GM21526 (cell line): ENCODE data around the gene PITRM1.

Source experiments
- ATAC-seq: cut with Tn5 transposase; IDR thresholded peaks from one replicate; pipeline ENCODE4 v1.9.1; 2021; ENCODE audit warnings: moderate library complexity; ENCODE audit not compliant: unreplicated experiment, low FRiP score

The PITRM1 gene

GRCh38 chr10:3141351-3142005 is 31.1 kb downstream of the PITRM1 start:
- no peak for ATAC-seq

- ATAC-seq = no peak
Observed at GRCh38 chr10:3140280-3140679, 32.3 kb downstream of the PITRM1 start.

GRCh38 chr10:3139216-3139910 is 33.2 kb downstream of the PITRM1 start:
- ATAC-seq = no peak

- no peak for ATAC-seq
Observed at GRCh38 chr10:3137958-3138726, 34.4 kb downstream of the PITRM1 start.

- no peak for ATAC-seq
Observed at GRCh38 chr10:3136763-3137611, 35.6 kb downstream of the PITRM1 start.

GRCh38 chr10:3136336-3136735 is 36.2 kb downstream of the PITRM1 start:
- no peak for ATAC-seq

- no peak for ATAC-seq
Observed at GRCh38 chr10:3135006-3135405, 37.6 kb downstream of the PITRM1 start.

GRCh38 chr10:3133948-3134347 is 38.6 kb downstream of the PITRM1 start:
- ATAC-seq = no peak

- no peak for ATAC-seq
Observed at GRCh38 chr10:3132036-3133025, 40.3 kb downstream of the PITRM1 start.

GRCh38 chr10:3131098-3131497 is 41.5 kb downstream of the PITRM1 start:
- no peak for ATAC-seq

- no peak for ATAC-seq
Observed at GRCh38 chr10:3129581-3130340, 42.8 kb downstream of the PITRM1 start.

GRCh38 chr10:3128379-3129130 is 44.0 kb downstream of the PITRM1 start:
- no peak for ATAC-seq

GRCh38 chr10:3127921-3128320 is 44.7 kb downstream of the PITRM1 start:
- no peak for ATAC-seq

GRCh38 chr10:3126741-3127346 is 45.7 kb downstream of the PITRM1 start:
- ATAC-seq = no peak

GRCh38 chr10:3126249-3126648 is 46.3 kb downstream of the PITRM1 start:
- no peak for ATAC-seq

- no peak for ATAC-seq
Observed at GRCh38 chr10:3125527-3126170, 46.9 kb downstream of the PITRM1 start.
